NK-92 (cell line): ENCODE data around the gene RGS7.
"Not testable (repeated sequence)": the region's sequence is repeated elsewhere in the genome, so short reads cannot be mapped to it uniquely, and the experiment has no call there.

Experiments
- DNase-seq: peaks from one replicate; lab custom pipeline; 2025; ENCODE audit not compliant: unreplicated experiment; lab: John Stamatoyannopoulos, UW

RGS7 gene

DNA sequence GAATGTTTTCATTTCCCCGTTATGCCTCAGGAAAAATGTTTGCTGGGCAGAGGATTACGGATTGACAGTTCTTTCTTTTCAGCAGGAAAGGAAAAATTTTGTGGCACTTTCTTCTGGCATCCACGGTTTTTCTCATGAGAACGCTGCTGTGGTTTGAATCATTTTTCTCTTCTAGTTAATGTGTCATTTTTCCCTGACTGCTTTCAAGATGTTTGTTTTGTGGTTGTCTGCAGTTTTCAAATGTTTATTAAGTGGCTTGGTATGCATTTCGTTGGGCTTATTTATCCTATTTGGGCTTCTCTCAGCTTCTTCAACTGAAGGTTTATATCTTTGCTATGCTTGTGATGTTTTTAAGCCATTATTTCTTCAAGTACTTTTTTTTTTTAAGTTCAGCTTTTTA, 359.0 kb downstream of the RGS7 start:
- DNase-seq: no peak

DNA sequence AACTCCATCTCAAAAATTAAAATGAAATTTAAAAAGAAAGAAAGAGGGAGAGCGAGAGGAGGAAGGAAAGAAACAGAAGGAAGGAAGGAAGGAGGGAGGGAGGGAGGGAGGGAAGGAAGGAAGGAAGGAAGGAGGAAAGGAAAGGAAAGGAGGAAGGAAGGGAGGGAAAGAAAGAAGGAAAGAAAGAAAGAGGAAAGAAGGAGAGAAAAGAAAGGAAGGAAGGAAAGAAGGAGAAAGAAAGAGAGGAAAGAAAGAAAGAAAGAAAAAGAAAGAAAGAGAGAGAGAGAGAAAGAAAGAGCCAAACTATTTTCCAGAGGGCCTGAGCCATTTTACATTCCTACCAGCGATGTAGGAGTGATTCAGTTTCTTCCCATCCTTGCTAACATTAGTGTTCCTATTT, 364.0 kb downstream of the RGS7 start:
- no peak for DNase-seq

GRCh38 chr1:240991230-240991629, 365.8 kb downstream of the RGS7 start:
- no peak for DNase-seq

DNA sequence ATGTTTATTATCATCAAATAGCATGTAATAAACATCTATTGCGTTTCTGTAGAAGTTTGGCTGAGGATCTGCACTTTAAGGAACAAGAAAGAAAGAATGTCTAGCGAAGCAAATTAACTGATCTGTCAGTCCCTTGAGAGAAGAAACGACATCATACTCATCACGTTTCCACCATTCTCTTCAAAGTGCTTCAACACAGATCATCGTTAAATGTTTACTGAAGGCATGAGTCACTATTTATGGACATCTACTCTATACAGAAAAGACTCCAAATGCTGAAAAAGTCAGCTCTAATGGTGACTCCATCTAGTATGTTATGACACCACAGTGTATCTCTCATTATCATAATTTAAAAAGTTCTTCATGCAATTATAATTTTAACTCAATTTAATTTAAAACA, 369.1 kb downstream of the RGS7 start:
- no peak for DNase-seq

DNA sequence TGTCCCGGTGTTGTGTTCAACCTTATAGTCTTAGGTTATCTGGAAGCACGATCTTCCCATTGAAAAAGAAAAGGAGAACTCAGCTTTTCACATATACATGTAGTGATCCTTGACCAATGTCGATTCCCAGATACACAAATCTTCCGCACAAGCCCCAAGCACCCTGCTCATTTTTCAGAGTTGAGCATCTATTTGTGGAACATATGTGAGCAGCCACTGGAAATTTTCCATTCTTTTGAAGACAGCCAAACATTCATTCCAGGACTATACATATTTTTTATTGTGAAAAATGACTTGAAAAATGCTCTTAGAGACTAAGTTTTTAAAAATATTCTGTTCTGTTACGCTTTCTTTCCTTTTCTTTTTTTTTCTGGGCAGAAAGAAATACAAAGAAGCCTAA, 371.9 kb downstream of the RGS7 start:
- DNase-seq: no peak

DNA sequence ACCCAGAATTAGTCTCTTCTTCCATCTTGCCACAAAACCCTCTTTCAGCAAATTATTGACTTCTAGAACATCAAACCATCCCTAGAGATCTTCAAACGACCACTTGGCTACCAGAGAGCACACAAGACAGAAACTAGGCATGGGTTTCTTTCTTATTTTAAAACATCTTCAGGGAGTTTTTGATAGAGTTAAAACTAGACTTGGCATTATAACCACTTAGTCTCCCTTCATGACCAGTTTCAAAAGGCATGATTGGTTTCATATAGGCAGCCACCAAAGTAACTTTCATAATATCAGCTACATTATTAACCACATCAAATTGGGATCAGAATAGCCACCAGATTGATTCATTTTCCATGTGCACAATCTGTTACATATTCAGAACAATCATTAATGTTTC, 376.7 kb downstream of the RGS7 start:
- DNase-seq: no peak

DNA sequence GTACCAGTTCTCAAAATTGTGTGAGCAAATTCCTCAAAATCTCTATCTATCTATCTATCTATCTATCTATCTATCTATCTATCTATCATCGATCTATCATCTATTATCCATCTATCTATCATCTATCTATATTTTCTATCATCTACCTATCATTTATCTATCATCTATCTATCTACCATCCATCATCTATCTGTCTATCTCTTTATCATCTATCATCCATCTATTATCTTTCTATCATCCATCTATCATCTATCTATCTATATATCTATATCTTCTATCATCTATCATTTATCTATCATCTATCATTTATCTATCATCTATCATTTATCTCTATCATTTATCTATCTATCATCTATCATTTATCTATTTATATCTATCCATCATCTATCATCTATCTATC, 380.3 kb downstream of the RGS7 start:
- DNase-seq: no peak

DNA sequence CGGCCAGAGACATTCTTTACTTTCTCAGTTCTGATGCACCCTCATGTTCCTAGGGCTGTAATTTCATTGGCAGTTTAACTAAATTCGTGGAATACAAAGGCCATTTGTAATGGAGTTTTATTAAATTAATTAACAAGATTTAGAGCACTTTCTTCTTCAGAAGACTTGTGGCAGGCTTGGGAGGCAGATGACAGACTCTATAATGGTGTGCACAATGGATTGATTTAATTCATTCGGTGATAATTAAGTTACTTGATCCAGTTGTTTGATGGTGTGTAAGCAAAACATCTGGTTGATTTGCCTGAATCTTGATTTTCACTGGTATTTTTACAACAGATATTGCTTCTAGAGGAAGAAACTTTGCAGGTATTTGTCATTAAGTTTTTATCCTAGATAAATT, 383.1 kb downstream of the RGS7 start:
- DNase-seq: no peak

DNA sequence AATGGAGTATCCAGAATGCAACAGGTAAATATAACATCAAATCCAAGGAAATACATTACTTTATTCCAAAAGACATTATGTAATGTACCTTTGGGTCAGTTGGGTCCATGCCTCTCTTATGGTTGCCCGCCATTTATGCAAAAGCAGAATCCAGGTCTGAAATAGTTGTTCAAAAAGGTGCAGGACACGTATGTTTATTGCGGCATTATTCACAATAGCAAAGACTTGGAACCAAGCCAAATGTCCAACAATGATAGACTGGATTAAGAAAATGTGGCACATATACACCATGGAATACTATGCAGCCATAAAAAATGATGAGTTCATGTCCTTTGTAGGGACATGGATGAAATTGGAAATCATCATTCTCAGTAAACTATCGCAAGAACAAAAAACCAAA, 384.9 kb downstream of the RGS7 start:
- DNase-seq: not testable (repeated sequence)

GRCh38 chr1:240970253-240970652, 386.8 kb downstream of the RGS7 start:
- DNase-seq: no peak

DNA sequence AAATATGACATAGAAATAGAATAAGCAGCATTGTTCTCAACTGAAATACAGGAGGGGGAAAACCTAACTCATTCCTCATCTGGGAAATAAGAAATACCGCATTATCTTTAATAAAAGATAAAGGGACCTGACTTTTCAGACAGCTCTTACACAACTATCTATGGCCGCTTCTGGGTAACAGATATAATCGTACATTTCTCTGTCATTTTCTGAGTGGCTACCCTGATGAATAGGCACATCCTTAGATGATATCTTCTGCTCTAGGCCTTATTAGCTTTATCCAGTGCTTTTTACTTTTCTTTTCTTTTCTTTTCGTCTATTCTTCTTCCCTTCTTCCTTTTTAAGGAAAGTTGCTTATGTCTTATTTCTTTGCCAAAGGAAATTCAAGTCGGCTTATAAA, 388.1 kb downstream of the RGS7 start:
- DNase-seq: no peak

- no peak for DNase-seq
These were observed 389.8 kb downstream of the RGS7 start for GRCh38 chr1:240967070-240967724.

GRCh38 chr1:240965581-240966091, 391.4 kb downstream of the RGS7 start:
- DNase-seq: no peak

DNA sequence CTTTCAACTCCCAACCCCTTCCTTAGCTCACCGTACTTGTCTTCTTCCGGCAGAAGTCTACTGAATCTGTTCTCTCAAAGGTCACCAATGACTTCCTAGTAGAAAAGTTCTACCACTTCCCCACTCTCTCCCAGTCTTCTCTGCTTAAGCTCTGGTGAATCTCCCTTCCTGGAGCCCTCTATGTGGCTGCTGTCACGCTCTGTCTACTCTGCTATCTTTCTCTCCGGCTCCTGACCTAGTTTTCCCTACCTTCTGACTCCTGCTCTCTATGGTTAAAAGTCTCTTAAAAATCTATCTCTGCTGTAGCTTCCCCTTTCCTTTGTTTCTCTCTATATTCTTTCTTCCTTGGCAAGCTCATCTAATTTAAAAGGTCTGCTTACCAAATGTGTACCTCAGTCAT, 394.9 kb downstream of the RGS7 start:
- no peak for DNase-seq

DNA sequence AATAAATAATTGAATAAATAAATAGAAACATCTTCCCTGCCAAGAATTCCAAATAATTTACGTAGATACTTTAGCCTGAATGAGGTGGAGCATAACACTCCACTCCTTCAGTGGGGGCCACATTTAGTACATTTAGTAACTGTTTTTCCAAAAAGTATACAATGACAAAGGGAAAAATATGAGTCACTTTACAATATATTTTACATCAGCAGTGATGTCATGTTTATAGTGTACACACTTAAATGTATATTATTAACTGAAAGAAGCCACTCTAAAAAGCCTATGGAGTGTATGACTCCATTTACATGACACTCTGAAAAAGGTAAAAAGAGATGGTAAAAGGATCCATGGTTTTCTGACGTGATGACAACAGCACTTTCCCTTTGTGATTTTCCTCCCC, 400.6 kb downstream of the RGS7 start:
- no peak for DNase-seq

- no peak for DNase-seq
These were observed 401.0 kb downstream of the RGS7 start for GRCh38 chr1:240956020-240956419.

DNA sequence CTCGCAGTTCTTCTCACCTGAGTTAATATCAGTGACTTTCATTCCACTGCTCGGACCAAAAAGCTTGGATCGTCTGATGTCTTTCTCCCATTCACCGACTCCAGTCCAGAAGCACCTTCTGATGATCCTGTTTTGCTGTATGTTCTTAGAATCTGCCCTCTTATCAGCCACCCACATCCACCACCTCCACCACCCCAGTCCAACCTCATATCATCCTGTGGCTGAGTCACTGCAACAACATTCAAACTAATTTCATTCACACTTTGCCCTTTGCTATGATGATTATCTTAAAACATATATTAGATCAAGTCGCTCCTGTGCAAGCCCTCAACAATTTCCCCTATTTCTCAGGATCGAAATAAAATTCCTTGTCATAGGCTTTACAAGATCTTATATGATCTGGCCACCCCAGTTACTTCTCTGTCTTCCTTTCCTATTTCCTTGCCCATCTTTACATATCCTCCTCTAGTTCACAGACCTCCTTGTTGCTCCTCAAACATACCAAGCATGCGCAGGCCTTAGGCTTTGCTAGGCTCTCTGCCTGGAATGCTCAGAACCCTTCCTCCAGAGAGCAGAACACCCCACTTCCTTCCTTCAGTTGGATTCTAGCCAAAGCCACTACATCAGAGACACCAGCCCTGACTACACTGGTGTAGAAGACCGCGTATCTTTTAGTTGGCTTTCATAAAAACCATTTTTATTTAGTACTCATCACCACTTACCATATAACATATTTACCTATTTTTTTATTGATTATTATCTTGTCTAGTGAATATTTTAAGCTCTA, 409.4 kb downstream of the RGS7 start:
- no peak for DNase-seq

DNA sequence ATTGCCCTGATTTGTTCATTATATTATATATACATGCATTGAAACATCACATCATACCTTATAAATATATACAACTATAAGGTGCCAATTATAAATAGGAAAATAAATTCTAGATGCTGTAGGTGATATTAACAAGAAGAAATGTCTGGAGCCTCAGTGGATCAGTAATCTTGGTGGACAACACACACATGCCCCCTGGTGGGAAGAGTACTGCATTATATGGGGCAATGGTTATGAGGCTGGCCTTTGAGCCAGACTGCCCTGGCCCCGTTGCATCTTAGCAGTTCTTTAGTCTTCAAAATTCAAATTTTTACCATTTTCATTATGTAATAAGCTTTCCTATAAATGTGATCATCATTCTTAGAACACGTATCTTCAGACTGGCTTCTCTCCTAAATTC, 410.1 kb downstream of the RGS7 start:
- DNase-seq: no peak

DNA sequence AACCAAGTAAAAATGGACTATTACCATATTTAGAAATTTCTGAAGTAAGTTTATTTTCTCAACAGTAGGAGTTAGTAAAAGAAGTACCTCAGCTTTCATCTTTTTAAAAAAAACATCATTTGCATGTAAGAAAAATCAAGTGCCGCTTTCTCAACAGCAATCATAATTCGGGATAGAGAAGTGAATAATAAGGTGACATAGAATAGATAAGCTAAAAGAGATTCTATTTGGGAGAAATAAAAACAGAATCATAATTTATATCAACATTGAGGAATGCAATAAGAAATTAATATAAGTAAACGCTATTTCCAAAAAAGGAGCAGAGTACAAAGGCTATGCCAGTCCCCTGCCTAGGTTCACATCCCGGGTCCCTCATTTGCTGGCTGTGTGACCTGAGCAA, 414.1 kb downstream of the RGS7 start:
- no peak for DNase-seq

DNA sequence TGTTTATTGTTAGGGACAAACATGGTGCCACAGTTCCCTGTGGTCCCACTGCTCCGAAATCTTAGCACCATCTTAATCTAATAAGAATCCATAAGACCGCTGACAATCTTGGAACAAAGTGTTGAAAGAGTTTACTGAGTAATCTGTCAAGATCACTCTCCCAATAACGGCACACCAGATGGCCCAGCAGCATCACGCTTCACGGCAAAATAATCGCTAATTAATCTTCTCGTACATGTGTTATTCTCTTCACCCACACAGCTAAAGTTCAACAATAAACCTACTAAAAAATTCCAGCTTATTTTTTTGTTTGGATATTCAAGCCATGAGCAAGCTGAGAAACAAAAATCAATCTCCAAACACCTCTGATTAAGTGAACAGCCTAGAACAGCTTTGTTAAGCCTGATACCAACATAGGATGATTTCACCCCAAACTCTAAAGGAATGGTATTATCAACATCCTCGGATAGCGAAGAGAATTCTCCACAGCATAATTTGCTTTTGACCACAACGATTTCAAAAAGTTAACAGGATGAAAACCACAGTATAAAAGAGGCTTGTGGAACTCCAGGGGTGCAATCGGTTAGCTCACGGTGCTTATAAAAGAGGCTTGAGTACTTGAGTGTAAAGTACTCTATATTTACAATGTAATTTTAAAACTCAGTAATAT, 415.2 kb downstream of the RGS7 start:
- no peak for DNase-seq

- no peak for DNase-seq
These were observed 419.9 kb downstream of the RGS7 start for GRCh38 chr1:240936911-240937668.
